ENCODE data around the gene BRINP2. TPM values are rescaled to one million over a fixed set of nuclear protein-coding genes. Genes with fewer than 3 reads are reported as not detected.

The BRINP2 gene
- total RNA-seq, 2 donors from 2014 or later = not detected

DNA sequence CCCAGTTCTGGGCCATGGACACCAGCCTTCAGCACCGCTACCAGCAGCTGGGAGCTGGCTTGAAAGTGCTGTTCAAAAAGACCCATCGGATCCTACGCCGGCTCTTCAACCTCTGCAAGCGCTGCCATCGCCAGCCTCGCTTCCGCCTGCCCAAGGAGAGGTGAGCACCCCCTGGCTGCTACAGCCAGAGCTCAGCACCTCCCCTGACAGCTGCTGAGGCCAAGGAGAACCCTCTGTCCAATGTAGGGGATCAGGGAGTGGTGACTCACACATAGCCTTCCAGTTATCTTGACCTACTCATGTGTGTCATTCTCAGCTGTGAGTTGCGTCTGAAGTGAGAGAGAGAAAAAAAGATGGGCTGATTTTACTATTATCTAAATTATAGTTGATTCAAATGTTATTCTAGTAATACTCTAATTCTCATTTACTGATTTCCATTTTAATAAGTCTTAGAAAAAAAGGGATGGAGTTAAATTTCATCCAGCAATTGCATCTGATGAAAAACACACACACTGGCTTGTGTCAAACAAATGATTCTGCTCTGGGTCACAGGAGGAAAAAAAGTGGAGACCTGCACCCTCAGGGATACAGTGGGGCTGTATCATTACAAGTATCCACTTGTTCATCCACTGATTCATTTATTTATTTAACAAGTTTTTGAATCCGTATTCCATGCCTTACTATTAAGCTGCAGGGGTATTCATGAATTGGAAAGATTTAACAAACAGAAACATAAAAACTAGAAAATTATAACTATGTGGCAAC is 108.0 kb downstream of the BRINP2 start:
- H3K4me3 ChIP-seq = no peak overlapping the region
- no peak overlapping the region for H3K27ac ChIP-seq
- H3K36me3 ChIP-seq = no peaks in the 10 kb centered on the region
- no peak for ATAC-seq (ENCODE audit: insufficient number of reproducible peaks, low FRiP score, low read depth)
- H3K27me3 ChIP-seq (replicated peaks; ENCODE audit: insufficient read depth) = no peaks in the 10 kb centered on the region
- TF ChIP-seq CTCF (IDR thresholded peaks at IDR 0.05) = no peak
- no peaks in the 10 kb centered on the region for H3K9me3 ChIP-seq
- H3K4me1 ChIP-seq (ENCODE audit: control insufficient read depth in 1 of 2, low read depth in 2 of 2) = peaks cover 7 to 19% of the 10 kb centered on the region in 2 donors
- DNase-seq (ENCODE audit: low spot score) = no peak

DNA sequence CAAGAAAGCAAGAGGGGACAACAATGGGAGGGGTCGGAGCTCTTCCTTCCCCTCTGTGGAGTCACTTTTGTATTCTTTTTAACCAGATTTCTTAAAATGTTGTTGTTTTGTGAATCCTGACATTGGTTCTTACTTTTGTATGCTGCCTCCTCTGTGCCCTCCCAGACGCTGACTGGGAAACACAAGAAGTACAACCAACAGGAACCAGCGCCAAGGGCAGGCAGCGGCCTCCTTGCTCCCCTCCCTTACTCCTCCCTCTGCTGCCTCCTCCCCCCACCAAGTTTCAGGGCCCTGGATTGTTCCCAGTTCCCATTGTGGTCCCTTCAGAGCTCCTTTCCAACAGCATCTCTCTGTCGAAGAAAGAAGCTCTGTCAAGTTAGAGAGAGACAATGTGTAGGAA is 111.1 kb downstream of the BRINP2 start:
- no peak for TF ChIP-seq CTCF (IDR thresholded peaks at IDR 0.05)
- Histone ChIP-seq H3K36me3 (no peaks in the 10 kb centered on the region), H3K9me3 (no peaks in the 10 kb centered on the region), H3K4me1 (ENCODE audit: control insufficient read depth in 1 of 2, low read depth in 2 of 2) (no peaks in the 10 kb centered on the region), H3K27me3 (replicated peaks; ENCODE audit: insufficient read depth) (no peaks in the 10 kb centered on the region), H3K4me3 (no peak overlapping the region), H3K27ac (no peak overlapping the region)
- DNase-seq (ENCODE audit: low spot score) = no peak
- no peak for ATAC-seq (ENCODE audit: insufficient number of reproducible peaks, low FRiP score, low read depth)

DNA sequence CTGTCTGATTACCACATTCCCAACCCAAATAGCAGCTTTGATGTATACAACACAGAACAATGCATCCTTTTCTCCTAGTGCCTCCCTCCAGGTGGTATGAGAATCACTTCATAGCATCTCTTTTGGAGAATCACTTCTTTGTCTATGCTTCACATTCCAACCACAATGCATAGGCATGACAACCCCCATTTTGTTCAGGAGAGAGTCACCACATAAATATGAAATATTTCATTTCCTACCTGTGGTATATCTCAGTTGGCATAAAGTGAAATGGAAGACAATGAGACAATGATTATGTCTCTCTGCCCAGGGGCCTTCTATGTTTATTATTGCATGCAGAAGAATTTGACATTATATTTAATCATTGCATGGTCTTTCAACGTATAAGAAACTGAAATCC is 112.2 kb downstream of the BRINP2 start:
- no peaks in the 10 kb centered on the region for H3K27me3 ChIP-seq (replicated peaks; ENCODE audit: insufficient read depth)
- no peaks in the 10 kb centered on the region for H3K9me3 ChIP-seq
- no peak overlapping the region for H3K27ac ChIP-seq
- ATAC-seq (ENCODE audit: insufficient number of reproducible peaks, low FRiP score, low read depth) (no peak), DNase-seq (ENCODE audit: low spot score) (no peak)
- H3K36me3 ChIP-seq = no peaks in the 10 kb centered on the region
- H3K4me3 ChIP-seq = no peak overlapping the region
- TF ChIP-seq CTCF (IDR thresholded peaks at IDR 0.05) = no peak
- H3K4me1 ChIP-seq (ENCODE audit: control insufficient read depth in 1 of 2, low read depth in 2 of 2) = no peaks in the 10 kb centered on the region

GRCh38 chr1:177283380-177283779 is 112.6 kb downstream of the BRINP2 start:
- ATAC-seq (ENCODE audit: insufficient number of reproducible peaks, low FRiP score, low read depth) (no peak), DNase-seq (ENCODE audit: low spot score) (no peak)
- Histone ChIP-seq H3K4me3 (no peak overlapping the region), H3K27me3 (replicated peaks; ENCODE audit: insufficient read depth) (no peaks in the 10 kb centered on the region), H3K9me3 (no peaks in the 10 kb centered on the region), H3K4me1 (ENCODE audit: control insufficient read depth in 1 of 2, low read depth in 2 of 2) (no peaks in the 10 kb centered on the region), H3K36me3 (no peaks in the 10 kb centered on the region), H3K27ac (no peak overlapping the region)
- no peak for TF ChIP-seq CTCF (IDR thresholded peaks at IDR 0.05)

- no peak for DNase-seq (ENCODE audit: low spot score)
- no peaks in the 10 kb centered on the region for H3K9me3 ChIP-seq
- no peaks in the 10 kb centered on the region for H3K4me1 ChIP-seq (ENCODE audit: control insufficient read depth in 1 of 2, low read depth in 2 of 2)
- no peak for ATAC-seq (ENCODE audit: insufficient number of reproducible peaks, low FRiP score, low read depth)
- H3K27ac ChIP-seq = no peak overlapping the region
- H3K4me3 ChIP-seq = no peak overlapping the region
- no peak for TF ChIP-seq CTCF (IDR thresholded peaks at IDR 0.05)
- no peaks in the 10 kb centered on the region for H3K27me3 ChIP-seq (replicated peaks; ENCODE audit: insufficient read depth)
- no peaks in the 10 kb centered on the region for H3K36me3 ChIP-seq
Observed at GRCh38 chr1:177286396-177286795, 115.6 kb downstream of the BRINP2 start.

Data from thoracic aorta (tissue), 2 donors.